CD4-positive, alpha-beta T cell treated with Interleukin-15 for 1 hour (primary cell): Measurements from ENCODE around the gene MGAT5B.

Source experiments
- DNase-seq: peaks from one replicate; pipeline ENCODE4 v3.0.0-alpha.2; 2020

Gene MGAT5B

DNA sequence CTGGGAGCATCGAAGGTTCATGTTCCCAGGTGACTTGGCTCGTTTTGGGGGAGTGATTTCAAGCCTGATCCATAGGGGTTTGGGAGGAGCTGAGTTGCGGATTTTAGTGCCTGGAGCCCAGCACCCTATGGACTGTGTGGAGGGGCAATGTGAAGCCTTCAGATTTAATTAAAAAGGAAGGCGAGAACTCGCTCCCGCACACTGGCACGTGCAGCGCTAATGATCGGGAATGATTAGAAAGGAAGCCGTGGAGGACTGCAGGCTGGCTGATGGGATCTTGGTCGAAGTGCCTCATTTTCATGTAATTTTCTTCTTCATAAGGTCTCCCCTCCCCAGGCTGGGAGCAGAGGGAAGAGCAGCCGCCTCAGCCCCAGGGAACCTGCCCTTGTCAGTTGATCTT lies 12.8 kb downstream of the MGAT5B start:
- DNase-seq: no peak

DNA sequence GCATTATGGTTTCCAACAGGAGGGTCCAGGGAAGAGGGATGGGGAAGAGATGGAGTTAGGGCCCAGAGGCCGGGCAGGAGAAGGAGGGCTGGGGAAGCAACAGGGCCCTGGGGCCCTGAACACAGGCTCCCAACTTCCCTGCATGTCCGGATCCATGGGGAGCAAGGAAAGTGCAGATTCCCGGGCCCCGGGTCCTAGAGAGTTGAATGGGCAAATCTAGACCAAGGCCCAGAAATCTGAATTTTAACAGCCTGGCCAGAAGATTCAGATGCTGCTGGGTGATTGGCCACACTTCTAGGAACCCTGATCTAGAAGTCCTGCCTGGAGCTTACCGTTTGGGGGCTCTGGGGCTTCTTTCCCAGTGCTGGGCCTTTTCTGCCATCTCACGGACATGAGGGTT lies 13.2 kb downstream of the MGAT5B start:
- no peak for DNase-seq

DNA sequence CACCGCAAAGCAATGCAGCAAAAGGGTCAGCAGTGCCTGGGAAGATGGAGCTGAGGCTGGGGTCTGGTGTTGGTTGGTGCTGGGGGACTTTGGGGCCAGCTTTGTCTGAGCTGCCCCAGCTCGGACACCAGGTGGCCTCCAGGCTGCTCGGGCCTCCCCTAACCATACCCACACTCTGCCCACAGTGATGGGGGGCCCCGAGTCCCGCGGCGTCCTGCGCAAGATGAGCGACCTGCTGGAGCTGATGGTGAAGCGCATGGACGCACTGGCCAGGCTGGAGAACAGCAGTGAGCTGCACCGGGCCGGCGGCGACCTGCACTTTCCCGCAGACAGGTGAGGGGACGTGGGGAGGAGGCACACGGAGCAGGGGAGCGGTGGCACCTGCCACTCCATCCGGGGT lies 13.8 kb downstream of the MGAT5B start:
- DNase-seq: no peak

DNA sequence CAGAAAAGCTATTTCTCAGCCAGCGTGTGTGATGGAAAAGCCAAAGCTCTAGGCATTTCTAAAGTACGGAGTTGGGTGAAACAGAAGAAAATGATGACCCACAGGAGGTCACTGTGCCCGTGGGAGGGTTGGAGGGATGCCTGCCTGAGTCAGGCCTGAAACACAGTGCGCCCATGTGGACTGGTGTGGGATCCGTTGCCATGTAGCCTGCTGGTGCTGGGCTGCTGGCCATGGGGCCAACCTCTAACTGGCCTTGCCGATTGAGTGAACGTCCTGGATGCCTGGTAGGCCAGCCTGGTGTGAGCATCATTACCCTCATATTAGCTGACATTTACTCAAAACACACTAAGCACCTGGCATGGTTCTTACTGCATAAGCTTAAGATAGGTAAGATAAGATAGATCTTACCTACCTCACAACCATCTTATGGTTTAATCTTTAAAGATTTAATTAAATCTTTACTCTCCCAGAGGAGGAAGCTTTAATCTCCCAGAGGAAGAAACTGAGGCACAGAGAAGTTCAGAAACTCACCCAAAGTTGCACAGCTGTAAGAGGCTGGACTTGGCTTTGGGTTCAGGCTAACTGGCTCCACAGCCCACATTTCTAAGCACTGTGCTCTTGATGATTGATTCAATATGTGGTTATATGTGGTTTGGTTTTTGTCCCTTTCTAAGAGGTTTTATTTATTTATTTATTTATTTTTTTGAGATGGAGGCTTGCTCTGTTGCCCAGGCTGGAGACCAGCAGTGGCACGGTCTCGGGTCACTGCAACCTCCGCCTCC lies 15.7 kb downstream of the MGAT5B start:
- DNase-seq: no peak

DNA sequence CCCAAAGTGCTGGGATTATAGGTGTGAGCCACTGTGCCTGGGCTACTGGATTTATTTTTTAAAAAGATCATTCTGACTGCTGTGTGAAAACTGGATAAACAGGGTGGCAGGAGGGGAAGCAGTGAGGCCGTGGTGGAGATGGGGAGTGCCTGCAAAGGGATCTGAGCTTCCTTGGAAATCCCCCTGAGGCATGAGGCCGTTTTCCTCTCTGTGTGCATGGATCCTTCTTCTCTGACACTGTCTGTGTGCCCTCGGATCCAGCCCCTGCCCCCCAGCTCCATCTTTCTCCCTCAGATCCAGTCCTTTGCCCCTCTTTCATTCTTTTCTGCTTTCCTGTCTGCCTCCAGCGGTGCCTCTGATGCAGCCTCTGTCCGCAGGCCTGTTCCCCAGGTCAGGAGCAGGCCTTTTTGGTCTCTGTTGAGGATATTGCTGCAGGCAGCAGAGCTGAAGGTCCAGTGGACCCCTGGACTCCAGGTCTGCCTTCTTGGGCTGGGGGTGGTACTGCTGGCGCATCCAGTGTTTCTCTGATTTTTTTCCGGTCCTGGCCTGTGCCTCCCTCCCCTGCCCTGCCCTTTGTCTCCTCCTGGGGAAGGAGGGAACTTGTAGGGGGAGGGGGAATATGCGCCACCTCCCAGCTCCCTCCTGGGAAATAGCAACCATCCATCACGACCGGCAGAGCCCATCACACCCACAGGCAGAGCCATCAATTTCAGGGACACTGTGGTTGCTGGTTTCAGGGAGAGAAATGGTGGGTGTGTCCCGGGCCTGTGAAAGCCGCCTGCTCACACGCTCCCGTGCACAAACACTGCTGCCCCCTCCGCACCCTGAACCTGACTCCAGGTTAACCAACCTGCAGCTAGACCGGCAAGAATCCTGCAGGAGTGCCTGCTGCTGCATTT lies 17.0 kb downstream of the MGAT5B start:
- DNase-seq: no peak

DNA sequence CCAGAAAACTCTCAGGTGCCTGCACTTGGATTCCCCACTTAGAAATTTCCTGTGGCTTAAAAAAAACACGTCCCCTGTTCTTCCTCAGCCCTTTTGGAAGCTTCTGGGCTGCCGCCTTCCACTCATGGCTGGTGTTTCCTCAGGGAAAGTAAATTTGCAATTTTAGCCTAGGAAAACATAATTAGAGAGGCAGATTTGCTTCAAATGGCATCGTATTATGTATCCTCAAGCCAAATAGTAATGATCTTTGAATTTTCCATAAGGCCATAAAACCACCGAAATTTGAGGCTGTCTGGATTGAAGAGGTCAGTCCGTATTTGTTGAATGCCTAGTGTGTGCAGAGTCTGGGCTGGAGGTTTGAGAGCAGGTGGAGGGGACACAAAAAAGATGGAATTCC lies 17.7 kb downstream of the MGAT5B start:
- DNase-seq: no peak

DNA sequence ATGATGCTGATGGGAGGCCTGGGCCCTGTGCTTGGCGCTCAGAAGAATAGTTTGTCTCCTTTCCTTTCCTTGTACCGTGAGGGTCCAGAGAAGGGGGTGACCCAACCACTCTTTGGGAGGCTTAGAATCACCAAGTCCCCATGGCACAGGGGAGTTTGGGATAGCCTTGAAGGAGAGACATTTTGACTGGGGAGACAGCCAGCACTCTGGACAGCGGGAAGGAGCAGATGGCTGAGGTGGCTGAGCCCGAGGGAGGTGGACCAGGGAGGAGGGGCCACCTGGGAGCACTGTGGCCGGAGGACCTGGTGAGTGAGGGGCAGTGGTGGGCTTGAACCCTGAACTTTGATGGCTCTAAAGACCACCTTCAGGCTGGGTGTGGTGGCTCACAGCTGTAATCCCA lies 18.2 kb downstream of the MGAT5B start:
- DNase-seq: no peak

DNA sequence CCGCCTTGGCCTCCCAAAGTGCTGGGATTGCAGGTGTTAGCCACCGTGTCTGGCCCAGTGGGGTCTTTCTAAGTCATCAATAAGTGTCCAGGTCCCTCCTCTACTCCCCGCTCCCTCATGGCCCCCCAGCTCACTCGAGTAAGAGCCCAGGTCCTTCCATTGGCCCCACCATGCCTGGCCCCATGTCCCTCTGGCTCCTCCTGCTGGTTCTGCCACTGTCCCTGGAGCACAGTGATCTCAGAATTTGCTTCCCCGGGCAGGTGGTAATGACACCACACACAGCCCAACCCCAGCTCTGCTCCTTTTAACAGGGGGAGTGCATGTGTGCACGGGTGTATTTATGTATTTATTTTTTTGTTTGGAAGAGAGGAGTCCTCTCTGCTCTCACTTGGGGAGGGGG lies 19.6 kb downstream of the MGAT5B start:
- no peak for DNase-seq

DNA sequence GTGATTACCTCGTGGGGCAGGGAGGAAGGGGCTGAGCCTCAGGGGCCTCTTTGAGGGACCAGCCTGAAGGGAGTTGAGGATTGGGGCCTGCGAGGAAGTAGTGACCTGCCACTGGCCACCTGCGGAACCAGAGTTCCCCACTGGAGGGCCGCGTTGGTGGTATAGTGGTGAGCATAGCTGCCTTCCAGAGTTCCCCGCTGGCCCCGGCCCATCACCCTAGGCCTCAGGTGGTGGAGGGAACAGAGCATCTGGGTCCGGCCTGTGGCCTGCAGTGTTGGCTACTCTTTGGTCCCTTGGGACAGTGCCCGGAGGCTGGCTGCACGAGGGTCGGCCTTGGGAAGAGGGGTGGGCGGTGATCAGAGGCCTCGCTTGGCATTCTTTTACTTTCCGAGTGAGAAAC lies 20.5 kb downstream of the MGAT5B start:
- no peak for DNase-seq

DNA sequence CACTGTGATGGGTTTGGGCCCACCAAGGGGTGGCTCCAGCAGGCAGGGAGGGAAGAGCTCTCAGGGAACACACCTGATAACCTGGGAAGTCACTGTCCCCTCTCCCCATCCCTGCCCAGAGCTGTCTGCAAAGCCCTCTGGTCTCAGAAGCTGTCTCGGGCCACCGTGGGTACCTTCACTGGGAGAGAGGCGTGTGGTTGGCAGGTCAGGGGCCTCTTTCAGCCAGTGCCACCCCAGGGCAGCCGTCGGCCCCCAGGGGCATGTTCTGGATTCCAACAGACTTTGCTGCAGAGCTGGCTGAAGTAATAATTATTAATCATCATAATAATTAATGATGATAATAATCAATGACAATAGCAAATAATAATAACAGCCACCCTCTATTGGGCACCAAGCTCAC lies 21.1 kb downstream of the MGAT5B start:
- no peak for DNase-seq

DNA sequence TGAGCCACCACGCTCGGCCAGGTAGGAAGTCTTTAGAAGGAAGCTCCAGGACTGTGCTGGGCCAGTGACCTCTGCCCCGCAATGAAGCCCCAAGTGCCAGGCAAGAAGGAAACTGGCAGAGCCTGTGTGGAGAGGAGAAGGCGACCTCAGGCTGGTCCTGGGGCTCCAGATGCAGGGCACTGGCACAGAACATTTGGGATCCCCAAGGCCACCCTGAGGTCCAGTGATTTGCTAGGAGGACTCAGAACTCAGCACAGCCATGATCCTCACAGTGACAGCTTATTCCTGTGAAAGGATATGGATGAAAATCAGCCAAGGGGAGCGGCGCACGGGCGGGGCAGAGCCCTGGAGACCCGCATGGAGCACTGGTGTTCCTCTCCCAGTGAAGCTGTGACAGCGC lies 24.1 kb downstream of the MGAT5B start:
- DNase-seq: no peak

DNA sequence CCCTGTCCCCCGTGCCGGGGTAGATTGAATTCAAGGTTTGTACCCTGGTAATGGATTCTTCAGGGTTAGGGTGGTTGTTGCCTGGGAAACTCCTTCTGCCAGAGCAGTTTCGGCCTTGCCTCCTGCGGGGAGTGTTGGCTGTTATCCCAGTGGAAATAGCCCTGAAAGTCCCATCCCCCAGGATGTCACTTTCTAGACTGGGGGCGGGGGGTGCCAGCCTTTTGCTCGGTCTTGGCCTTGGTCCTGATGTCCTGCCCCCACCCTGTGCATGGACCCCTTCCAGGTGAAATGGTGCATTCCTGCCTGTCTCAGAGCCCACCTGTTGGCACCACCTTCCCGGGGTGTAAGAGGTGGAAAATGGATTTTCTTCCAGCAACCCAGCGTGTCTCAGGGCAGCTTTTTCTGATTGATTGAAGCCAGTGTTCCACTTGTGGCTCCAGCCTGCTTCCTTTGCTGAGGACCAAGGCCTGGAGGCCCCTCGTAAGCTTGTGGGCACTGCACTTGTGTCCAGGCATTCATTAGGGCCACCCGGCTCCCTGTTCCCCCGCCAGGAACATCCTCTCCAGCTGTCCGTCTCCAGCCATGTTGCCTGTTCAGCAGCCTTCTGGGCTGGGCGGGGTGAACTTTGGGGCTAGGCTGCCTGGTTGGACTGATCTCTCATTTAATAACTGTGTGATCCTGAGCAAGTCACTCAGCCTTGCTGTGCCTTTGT lies 25.6 kb downstream of the MGAT5B start:
- no peak for DNase-seq

DNA sequence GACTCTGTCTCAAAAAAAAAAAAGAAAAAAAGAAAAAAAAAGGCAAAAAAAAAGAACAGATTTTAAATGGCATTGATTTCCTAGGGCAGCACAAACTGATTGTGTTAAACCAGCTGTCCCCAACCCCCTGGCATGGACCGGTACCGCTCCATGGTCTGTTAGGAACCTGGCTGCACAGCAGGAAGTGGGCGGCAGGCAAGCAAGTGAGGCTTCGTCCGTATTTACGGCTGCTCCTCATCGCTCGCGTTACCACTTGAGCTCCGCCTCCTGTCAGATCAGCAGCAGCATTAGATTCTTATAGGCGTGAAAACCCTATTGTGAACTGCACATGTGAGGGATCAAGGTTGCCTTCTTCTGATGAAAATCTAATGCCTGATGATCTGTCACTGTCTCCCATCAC lies 26.6 kb downstream of the MGAT5B start:
- DNase-seq: no peak

DNA sequence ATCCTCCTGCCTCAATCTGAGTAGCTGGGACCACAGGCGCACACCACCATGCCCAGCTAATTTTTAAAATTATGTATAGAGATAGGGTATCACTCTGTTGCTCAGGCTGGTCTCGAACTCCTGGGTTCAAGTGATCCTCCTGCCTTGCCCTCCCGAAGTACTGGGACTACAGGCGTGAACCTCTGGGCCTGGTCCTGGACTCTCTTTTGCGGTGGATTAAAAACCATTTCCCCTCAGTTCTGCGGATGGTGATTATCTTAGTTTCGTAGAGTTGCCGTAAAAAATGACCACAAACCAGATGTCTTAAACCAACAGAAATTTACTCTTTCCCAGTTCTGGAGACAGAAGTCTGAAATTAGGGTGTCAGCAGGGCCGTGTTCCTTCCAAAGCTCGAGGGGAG lies 28.8 kb downstream of the MGAT5B start:
- no peak for DNase-seq

DNA sequence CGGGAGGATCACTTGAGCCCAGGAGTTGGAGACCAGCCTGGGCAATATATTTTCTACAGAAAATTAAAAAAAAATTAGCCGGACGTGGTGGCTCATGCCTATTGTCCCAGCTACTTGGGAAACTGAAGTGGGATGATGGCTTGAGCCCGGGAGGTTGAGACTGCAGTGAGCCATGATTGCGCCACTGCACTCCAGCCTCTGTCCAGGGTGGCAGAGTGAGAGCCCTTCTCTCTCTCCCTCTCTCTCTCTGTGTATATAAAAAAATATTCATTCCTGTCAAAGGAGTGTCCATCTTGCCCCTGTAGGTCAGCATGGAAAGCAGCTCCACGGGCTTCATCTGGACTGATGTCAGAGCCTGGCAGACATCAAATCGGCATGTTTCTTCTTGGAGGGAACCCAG lies 31.2 kb downstream of the MGAT5B start:
- DNase-seq: no peak

DNA sequence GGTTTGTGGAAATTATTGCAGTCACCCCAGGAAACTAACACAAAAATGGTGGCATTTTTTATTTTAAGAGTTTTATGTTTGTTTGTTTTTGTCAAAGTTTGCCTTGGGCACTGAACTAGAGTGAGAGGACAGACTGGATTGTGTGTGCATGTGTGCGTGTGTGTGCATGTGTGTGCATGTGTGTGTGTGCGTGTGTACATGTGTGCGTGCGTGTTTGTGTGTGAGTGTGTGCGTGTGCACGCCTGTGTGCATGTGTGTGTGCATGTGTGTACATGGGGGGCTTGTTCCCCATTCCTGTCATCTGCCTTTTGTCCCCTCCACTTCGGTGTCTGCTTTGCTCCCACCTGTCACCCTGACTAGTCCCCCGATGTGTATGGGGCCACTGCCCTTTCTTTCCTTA lies 32.5 kb downstream of the MGAT5B start:
- no peak for DNase-seq

DNA sequence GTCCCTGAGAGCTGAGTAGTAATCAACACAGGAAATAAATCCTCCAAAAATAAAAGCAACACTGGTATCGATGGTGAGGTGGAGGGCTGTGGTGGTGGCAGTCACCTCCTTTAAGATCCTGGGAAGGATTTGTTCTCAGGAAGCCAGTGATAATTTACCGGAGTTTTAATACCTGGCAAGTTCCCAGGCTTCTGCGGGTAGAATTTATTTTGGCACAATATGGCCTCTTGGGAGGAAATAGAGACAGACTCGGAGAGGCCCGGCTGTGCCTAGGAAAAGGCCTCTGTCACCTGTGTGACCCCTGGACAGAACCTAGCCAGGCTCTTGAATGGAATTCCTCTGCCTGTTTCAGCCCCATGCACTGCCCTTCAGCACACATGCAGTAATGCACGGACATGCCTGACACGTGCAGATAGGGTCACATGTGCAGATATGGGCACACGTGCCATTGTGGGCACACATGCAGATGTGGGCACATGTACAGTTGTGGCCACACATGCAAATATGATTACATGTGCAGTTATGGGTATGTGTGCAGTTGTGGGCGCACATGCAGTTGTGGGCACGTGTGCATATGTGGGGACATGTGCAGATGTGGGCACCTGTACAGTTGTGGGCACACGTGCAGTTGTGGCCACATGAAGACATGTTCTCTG lies 33.5 kb downstream of the MGAT5B start:
- no peak for DNase-seq

DNA sequence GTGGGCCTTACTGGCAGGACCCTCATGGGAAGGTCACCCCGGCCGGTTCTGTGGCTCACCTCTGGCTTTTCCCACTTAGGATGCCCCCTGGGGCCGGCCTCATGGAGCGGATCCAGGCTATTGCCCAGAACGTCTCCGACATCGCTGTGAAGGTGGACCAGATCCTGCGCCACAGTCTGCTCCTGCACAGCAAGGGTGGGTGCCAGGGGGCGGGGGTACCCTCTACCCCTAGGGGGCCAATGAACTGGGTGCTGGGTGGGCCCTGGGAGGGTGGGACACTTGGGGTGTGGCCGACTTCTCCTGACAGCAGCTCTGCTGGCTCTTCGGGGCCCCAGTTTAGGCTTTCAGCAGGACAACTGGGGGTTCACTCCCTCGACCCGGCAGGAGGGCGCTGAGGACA lies 34.3 kb downstream of the MGAT5B start:
- no peak for DNase-seq

DNA sequence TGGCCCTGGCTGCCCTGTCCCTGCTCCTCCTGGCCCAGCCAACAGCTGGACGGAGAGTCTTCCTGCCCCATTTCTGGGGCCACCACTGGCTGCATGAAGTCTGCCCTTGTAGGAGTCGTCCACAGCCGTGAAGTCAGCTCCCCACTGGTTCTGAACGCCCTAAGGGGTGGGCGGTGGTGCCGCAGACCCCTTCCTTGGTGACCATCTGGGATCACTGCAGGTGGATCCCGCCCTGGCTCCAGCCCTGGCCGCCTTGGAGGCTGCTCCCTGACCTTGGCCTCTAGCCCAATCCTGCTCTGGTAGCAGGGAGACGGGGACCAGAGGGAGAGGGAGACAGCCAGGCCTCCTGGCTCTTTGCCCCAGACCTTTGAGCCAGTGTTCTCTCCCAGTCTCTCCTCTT lies 35.4 kb downstream of the MGAT5B start:
- no peak for DNase-seq

DNA sequence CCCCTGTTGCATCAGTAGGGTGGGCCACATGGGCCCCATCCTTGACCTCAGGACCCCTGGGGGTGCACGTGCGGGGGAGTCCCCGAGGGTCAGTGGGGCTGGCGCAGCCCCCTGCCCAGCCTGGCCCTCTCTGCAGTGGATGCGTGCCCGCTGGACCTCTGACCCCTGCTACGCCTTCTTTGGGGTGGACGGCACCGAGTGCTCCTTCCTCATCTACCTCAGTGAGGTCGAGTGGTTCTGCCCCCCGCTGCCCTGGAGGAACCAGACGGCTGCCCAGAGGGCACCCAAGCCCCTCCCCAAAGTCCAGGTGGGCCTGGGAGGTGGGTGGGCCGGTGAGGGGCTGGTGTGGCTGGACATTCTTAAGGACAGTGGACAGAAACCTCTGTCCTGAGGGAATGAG lies 35.9 kb downstream of the MGAT5B start:
- DNase-seq: no peak

DNA sequence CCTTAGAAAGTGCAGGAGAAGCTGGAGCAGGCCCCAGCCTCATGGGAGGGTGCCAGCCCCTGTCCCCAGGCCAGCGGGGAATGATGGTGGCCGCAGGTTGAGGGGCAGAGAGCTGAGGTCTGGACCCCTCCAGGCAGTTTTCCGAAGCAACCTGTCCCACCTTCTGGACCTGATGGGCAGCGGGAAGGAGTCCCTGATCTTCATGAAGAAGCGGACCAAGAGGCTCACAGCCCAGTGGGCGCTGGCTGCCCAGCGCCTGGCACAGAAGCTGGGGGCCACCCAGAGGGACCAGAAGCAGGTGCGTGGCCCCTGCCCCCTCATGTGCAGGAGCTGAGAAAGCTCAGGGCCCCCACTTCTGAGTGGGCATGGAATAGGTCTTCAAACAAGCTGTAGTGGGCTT lies 36.8 kb downstream of the MGAT5B start:
- DNase-seq: no peak

DNA sequence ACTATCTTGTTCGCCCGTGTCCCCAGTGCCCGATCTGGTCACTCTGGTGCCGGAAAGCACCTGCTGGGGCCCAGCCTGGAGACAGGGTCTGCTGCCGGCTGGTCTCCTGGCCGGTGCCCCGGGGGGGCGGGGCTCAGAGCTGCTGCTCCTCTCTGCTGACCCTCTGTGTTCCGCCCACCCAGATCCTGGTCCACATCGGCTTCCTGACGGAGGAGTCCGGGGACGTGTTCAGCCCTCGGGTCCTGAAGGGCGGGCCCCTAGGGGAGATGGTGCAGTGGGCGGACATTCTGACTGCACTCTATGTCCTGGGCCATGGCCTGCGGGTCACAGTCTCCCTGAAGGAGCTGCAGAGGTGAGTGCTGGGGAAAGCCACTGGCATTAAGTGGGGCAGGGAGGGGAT lies 37.6 kb downstream of the MGAT5B start:
- no peak for DNase-seq

DNA sequence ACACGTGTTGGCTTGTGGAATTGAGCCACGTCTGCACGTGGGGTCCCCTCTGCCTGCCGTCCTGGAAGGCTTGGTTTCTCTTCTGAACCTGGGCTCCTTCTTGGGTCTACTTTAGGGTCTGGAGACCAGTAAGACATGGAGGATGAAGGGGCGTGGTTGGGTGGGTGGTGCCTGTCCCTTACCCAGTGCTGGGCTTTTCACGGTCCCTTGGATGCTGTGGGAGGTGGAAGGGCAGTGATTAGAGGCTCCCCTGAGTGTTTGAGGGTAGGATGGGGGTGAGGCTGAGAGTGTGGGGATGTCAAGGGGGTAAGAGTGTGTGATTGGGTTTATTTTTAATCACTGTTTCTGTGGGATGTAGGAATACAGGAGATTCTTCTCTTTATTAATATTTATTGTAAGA lies 38.3 kb downstream of the MGAT5B start:
- no peak for DNase-seq
